ENCODE data around the gene DHX15. TPM values are rescaled to one million over a fixed set of nuclear protein-coding genes. Genes with fewer than 3 reads are reported as not detected.

DHX15 gene
- polyA plus RNA-seq, 1 experiment: 53.2 TPM

- TF ChIP-seq, protein P1, sequence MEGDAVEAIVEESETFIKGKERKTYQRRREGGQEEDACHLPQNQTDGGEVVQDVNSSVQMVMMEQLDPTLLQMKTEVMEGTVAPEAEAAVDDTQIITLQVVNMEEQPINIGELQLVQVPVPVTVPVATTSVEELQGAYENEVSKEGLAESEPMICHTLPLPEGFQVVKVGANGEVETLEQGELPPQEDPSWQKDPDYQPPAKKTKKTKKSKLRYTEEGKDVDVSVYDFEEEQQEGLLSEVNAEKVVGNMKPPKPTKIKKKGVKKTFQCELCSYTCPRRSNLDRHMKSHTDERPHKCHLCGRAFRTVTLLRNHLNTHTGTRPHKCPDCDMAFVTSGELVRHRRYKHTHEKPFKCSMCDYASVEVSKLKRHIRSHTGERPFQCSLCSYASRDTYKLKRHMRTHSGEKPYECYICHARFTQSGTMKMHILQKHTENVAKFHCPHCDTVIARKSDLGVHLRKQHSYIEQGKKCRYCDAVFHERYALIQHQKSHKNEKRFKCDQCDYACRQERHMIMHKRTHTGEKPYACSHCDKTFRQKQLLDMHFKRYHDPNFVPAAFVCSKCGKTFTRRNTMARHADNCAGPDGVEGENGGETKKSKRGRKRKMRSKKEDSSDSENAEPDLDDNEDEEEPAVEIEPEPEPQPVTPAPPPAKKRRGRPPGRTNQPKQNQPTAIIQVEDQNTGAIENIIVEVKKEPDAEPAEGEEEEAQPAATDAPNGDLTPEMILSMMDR (IDR thresholded peaks at IDR 0.05; ENCODE audit: insufficient read depth, low read depth, low read length): no peak
- ChIA-PET CTCF (no interaction called here), POLR2A (no interaction called here)
- no peaks in the 10 kb centered on the region for H3K36me3 ChIP-seq (ENCODE audit: control insufficient read depth, insufficient read depth, low read length)
- H3K4me3 ChIP-seq (ENCODE audit: low read depth, low read length): no peak overlapping the region
- no peak for DNase-seq (ENCODE audit: low read depth)
- H3K27me3 ChIP-seq (ENCODE audit: control insufficient read depth, insufficient read depth, low read length): peaks cover 6% of the 10 kb centered on the region; the same call in 1 of the 2 replicates
Measured at GRCh38 chr4:24482871-24483270, 101.5 kb downstream of the DHX15 start.

DNA sequence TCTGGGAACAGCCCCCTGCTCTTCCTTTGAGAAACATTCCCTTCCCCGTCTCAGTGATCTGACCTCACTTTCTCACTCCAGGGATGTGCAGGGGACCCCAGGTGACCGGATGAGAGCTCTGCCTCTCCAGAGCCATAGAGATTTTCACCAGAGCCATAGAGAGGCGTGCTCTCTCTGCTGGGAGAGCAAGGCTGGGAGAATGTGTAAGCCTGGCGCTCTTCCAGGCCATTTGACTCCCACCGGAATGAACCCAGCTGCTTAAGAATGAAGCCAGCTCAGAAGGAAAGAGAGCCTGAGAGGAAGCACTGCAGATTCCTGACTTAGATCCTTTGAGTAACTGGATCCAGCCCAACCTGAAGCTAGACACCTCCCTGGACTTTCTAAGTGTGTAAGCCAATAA is 106.4 kb downstream of the DHX15 start:
- TF ChIP-seq, protein P1 (IDR thresholded peaks at IDR 0.05; ENCODE audit: insufficient read depth, low read depth, low read length): no peak
- Histone ChIP-seq H3K27me3 (ENCODE audit: control insufficient read depth, insufficient read depth, low read length) (peaks cover 9% of the 10 kb centered on the region; the same call in 1 of the 2 replicates), H3K36me3 (ENCODE audit: control insufficient read depth, insufficient read depth, low read length) (no peaks in the 10 kb centered on the region), H3K4me3 (ENCODE audit: low read depth, low read length) (no peak overlapping the region)
- ChIA-PET POLR2A (no interaction called here), CTCF (interaction anchor here (0.6 to 4.5 kb wide), 5 partner anchors 10 to 656 kb away, joined by 3 to 66 read pairs (median 3); no protein-coding TSS in a partner anchor)
- no peak for DNase-seq (ENCODE audit: low read depth)

Small RNA genes lying within 50 kb of the gene (small RNA-seq; reads per million reads assigned to genes)
- gene MIR573 (ENCODE audit: insufficient read length, low read depth, low replicate concordance) (11.4 reads per million, percentile 78 among the genes with 10 or more reads in this experiment), gene RN7SL16P (ENCODE audit: insufficient read length, low read depth, low replicate concordance) (not detected)

Other genes starting within 250 kb of the DHX15 start
- 14.9 and 25.7 TPM in 2 replicates for gene SOD3, start 211.0 kb upstream of the DHX15 start, polyA plus RNA-seq (2011; rRNA removed)

Data from BJ (cell line).